CD4-positive, alpha-beta T cell treated with Interferon gamma for 1 hour (primary cell): ENCODE results near the gene ICOS.

Source experiments
- DNase-seq: peaks from one replicate; pipeline ENCODE4 v3.0.0-alpha.2; 2020

The ICOS gene, protein sequence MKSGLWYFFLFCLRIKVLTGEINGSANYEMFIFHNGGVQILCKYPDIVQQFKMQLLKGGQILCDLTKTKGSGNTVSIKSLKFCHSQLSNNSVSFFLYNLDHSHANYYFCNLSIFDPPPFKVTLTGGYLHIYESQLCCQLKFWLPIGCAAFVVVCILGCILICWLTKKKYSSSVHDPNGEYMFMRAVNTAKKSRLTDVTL

DNA sequence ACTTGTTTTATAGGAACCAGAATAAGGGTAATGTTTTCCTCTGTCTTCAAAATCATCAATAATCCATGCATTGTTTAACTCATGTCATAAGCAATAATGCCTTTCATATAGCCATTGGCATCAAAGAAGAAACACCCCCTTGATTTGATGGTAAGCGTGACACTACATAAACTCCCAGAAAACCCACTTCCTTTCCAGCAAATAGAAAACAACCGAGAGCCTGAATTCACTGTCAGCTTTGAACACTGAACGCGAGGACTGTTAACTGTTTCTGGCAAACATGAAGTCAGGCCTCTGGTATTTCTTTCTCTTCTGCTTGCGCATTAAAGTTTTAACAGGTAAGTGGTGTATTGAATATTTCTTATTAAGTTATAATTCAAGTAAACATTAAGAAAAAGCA, at the start of gene ICOS:
TSS of gene ICOS (plus strand) at position 229 of the 400 bp plus-strand sequence. CDS start at position 281, 52 bp downstream.
- no peak for DNase-seq

DNA sequence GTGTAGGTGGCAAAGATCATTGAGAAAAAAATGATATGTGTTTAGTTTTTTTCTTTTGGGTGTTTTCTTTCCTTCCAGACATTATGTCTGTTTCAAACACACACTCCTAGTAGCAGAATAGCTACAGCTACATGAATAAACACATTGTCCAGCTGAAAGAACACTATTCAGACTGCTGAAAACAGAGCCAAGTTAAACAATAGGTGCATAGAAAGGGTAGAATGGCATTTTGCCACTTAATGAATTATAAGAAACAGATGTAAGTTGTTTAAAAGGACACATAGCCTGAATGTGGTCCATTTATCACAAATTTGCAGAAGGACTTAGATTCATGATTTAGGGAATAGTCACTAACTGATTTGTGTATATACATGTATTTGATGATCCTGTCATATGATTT, 48.9 kb upstream of the ICOS start:
- no peak for DNase-seq

DNA sequence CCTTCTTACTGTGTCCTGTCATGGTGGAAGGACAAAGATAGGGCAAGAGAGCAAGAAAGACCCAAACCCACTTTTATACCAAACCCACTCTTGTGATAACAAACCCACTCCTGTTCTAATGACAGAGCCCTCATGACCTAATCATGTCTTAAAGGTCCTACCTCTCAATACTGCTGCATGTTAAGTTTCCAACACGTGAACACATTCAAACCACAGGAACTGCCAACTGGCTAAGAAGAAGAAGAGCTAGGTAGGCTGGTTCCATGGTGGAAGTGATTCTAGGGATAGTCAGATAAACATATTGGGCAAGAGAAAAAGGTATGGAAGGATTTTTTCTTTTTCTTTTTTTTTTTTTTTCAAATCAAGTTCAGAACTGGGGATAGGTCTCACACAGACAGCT, 47.0 kb upstream of the ICOS start:
- DNase-seq, result no peak

DNA sequence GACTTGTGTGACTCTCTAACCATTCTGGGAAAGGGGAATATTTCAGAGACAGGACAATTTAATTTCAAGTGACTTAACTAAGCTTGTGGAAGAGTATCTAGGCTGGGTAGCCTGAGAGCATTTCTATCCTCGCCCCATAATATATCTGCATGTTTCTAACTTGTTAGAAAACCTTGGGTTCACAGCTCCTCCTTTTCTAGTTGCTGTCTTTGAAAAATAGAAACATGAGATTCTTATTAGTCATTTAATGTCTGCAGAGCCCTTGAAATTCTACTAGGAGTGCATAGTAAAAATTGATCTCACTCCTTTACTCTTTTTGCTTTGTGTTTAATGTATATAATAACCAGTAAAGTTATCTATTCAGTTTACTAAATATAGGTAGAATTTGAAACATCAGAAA, 46.6 kb upstream of the ICOS start:
- DNase-seq, result no peak

DNA sequence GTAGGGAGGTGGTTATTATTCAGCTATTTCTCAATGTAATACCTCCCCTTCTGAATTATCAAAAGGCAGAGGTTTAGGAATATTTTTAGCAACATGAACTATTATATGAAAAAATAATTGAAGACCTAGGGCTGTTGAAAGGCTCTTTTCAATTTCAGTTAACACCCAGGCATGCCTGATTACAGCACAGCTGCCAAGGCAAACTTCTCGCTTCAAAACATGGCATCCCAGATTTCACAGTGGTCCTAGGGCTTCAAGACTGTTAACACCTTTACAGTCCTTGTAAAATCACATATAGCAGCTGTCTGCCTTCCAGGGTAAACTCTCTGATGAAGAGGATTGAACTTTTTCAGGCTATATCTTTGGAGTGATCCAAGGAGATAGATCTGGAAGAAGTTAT, 45.8 kb upstream of the ICOS start:
- DNase-seq, result no peak

DNA sequence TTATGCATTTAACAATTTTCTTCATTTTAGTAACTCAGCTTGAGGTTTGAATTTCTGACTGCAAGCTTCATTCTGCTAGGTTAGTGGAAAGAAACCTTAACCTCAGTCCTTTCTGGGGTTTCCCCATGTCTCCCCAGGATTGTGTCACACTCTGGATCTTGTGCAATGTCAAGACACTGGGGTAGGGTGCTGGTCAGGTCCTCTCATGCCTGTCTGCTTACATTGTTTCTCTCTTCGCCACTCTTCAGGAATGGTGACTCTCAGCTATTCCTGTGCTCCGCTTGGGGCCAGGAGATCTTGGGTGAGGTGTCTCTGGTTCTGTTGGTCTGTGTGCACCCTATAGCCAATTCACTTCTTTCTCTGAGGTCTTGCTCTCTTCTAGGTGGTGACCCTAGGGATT, 45.1 kb upstream of the ICOS start:
- peak; percentile 47 for DNase-seq

DNA sequence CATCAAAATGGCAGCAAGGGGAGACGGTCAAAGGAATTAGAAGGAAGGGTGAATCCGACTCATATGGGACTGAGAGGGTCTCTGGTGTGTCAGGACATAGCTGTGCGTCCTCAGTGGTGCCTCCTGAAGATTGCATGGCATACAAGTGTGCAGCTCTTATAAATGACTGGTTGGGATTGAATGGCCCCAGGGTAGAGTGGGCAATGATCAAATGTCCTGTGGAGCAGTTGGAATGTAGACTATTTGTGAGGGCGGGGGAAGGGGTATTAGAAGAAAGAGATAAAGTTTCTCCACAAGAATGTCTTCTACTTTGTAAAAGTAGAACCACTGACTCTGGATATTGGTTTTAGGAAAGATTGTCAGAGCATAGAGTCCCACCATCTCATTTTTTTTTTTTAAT, 44.4 kb upstream of the ICOS start:
- DNase-seq, result no peak

DNA sequence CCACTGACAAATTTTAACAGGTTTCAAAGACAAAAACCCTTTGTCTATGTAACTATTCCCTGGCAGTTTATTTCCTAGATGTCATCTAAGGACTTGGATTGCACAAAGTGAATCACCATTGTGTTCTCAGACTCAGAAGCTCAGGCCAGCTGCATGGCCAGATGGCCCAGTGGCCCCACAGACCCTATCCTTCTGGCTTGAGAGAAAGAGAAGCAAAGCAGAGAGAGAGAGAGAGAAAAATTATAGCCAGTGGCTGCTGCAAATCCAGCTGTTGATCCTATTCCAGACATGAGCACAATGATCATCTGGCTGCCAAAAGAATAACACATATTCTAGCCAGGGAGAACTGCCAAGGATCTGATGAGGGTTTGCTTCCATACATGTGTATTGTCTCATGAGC, 43.2 kb upstream of the ICOS start:
- no peak for DNase-seq

DNA sequence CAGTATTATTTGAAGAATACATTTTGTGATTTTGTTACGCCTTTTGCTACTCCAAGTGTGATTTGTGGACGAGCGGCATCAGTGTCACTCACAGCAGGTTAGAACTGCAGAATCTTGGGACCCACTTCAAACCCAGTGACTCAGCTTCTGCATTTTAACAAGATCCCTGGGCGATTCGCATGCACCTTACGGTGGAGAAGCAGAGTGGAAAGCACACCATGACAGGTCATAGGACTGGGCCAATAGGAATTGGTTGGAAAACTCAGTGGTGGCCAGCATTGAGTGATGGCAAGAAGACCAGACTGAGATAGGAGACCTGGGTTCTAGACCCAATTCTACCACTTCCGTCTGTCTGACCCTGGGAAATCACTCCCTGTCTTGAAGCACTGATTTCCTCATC, 42.7 kb upstream of the ICOS start:
- DNase-seq, result no peak

DNA sequence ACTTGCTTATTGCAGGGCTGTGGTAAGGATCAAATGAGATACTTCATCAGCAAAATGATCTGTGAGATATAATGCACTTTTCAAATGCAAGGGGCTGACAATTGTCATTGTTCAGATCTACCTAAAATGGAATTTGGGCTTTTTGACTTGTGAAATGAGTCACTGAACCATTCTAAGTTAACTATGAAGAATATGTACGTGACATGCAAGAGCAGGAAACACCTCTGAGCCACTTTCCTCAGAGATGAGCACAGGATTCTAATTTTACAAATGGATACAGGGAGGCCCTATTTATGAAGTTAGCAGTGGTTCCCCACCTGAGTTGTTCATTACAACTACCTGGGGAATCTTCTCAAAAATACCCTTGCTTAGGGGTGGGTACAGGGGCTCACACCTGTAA, 42.3 kb upstream of the ICOS start:
- no peak for DNase-seq

DNA sequence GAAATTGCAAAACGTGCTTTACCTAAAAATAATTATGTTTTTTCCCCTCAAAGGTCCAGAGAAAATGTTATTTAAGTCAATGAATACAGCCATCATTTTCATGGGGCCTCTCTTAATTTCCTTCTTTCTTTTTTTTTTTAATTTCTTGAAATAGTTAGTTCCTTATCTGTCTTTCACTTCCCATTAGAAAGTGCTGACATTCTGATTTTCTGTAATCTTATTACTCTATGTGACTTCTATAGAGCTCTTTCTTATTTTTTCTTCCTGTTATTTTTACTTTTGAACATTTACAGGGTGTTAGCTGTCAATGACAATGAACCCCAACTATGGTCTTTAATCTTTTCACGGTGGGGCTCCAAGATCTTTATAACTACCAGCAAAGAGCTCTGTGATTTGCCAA, 39.0 kb upstream of the ICOS start:
- DNase-seq, result no peak

DNA sequence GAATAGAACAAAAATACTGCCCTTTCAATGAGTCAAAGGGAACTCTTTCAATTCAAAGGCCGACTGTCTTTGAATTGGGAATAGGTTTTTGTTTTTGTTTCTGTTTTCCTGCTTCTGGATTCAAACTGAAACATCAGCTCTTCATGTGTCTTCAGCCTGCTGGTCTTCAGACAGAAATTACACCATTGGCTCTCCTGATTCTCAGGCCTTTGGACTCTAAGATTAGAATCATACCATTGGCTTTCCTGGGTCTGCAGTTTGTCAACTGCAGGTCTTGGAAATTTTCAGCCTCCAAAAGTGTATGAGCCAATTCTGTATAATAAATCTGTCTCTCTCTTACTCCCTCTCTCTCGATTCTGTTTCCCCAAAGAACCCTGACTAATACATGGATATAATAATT, 37.9 kb upstream of the ICOS start:
- DNase-seq, result no peak

DNA sequence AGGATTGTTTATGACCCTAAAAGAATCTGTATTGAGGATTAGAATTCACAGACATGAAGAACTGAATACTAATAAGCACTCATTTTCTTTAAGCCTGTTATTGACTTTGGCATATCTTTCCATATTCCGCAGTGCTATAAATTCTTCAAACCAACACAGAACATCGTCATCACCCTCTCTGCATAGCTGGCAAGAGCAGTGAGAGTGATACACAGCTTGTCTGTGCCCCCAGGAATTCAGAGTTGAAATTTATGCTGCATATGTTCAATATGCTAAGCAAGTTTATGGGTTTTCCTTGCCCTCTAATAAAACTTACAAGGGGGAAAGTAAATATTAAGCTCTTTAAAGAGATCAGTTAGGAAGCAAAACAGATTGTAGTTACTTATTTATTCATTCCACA, 36.3 kb upstream of the ICOS start:
- no peak for DNase-seq

DNA sequence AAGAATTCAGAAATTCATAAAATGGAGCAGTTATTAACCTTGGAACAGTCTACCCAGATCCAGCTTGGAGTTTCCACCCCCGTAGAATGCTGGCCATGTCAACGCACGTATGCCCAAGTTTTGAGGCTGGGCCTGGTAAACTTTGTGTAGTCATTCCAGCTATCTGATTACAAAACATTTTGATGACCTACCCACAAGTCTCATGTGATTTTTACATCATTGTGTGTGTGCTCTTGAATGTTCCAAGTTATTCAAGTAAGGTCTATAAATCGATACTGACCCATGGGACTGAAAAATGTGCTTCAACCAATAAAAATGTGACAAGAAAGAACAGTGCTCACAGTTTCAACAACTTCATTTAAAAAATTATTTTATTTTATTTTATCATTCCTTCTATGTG, 32.5 kb upstream of the ICOS start:
- no peak for DNase-seq

DNA sequence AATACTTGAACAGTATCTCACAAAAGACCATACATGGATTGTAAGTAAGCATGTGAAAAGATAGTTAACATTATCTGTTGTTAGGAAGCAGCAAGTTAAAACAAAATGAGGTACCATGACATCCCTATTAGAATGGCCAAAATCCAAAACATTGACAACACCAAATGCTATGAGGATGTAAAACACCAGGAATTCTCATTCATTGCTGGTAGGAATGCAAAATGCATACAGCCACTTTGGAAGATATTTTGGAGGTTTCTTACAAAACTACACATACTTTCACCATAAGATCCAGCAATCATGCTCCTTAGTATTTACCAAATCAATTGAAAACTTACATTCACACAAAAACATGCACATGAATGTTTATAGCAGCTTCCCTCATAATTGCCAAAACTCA, 30.9 kb upstream of the ICOS start:
- no peak for DNase-seq

DNA sequence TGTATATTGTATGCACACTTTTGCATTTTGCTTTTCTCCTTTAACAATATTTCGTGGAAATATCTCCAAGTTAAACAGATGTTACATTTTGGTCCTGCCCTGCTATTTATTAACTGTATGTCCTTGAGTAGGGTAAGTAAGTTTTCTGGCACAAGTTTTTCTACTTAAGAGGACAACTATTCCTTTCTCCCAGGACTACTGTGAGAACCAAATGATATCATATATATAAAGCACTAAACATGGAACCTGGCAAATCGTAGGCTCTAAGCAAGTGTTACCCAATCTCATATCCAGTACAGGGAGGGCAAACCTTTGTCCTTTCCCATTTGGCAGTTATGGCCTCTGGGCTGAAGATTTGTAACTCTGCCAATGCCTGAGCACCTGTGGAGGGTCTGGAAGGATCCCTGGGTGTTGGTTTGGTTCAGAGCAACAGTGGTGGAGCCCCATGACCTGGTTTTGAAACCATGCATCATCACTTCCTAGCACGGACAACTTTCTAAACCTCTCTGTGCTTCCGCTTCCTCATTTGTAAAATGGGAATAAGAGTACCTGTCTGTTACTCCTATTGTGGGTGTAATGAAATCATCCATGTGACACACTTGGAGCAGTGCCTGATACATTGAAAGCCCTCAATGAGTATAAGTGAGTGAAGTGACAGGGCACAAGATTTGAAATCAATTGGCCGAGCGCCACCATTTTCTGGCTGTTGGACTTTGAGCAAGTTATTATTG, 28.3 kb upstream of the ICOS start:
- peak; percentile 20 for DNase-seq

DNA sequence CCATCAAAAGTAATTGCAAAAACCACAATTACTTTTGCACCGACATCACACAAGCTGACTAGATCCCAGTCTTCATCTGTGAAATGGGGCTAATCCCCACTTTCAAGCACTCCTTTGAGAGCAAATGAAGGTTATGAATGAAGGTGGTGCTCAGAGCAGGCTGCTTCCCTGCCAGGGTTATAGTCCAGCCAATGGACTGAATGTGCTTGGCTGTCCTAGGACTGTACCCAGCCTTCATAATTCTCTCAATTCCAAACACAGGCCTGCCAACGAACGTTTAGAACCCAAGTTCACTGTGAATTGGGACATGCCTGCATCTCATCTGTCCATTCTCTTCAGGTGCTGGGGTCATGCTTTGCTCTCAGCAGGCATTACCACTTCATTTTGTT, 27.8 kb upstream of the ICOS start:
- DNase-seq, result no peak

DNA sequence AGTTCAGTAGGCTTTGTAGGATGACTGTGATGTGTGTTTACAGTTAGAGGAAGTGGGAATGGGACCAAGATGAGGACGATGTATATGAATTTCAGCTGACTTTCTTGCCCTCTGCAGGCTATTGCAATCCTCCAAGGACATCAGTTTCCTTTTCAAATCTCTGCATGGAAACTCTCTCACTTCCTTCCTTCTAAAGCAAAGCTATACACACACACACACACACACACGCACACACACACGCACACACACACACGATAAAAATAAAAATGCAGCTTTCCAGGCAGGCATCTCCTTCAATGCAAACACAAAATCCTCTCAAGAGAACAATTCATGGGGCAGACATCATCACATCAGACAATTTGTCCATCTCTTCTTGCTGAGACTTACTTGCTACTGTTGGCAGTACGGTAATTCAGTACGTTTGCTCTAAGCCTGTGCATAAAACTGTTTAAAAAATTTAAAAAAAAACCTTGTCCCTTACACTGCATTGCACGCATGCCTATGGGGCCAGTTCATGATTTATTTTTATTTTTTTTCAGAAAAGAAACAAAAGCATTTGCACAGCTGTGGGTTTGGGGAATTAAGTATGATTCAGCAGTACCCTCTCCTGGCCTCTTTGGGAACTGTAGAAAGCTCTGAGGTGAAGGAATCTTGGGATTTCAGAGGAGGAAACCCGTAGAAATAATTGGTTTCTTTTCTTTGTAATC, 27.1 kb upstream of the ICOS start:
- no peak for DNase-seq

DNA sequence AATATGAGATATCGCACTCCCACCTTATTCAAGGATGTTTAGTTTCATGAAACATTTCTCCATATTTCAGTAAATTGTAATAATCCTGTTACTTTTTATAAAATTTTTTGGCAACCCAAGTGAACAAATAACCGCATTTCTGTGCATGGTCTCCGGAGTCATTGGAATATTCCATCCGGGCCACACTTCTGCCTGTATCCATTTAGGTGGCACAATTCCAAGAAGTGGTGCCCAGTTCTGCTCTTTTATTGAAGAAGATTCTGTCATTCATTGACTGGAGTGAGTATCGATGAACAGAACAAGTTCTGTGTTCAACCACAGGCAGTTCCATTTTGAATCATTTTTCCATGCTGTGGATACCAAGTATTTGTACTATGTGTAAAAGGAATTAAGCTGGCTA, 26.6 kb upstream of the ICOS start:
- DNase-seq, result no peak

DNA sequence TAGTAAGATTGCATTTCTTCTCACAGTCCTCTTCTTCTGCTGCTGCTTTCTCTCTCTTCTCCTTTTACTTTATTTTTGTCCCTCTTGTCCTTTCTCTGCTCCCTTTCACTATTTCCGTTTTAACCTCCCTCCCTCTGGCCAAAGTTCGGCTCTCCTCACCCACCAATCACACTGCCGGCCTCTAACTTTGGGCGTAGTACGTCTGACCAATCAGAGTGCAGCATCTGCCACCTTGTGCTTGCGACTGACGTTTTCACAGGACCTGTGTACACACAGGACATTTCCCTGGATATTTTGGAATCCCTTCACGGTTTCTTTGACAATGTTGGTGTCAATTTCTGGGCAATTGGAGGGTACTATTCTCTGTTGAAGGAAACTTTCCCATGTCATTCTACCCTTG, 22.6 kb upstream of the ICOS start:
- no peak for DNase-seq

DNA sequence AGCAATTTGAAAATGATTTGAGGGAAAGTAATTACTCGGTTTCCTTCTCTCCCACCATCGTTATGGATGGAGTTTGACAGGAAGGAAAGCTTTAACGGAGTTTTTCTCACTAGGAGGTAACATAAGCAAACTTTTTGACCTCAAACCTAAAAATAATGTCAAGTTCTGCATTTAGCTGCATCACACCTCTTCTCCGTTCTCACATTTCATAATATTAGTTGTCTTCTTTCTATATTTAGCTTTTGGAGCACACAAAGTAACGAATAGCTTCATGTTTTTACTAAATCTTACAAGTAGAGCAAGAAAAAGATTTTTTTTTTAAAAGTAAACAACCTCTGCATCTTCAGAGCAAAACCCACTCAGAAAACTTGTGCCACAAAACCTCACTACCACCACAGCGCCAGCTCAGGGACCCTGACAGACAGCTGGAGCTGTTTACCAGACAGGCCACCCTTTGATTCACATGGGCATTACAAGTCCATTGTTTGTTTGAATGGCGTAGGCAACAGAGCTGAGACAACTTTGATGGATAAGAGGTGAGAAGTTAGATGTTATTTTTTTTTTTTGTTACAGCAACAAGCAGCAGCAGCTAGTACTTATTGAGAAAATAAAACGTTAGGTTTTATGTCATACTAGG, 21.9 kb upstream of the ICOS start:
- DNase-seq, result no peak

DNA sequence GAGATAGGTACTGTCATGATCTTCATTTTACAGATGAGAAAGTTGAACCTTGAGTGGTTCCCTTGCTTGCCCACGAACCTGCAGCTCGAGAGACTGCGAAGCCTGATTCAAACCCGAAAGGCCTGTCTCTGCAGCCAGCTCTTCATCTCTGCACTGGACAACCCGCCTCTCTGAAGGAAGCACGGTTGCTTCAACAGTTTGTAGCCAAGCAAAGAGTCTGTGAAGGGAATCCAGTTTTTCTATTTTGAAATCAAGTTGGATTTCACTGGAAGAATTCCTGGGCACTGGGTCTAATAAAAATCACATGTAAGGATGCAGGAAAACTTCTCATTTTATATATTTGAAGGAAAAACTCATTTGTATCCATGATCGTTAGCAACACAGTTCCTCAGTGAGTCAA, 21.3 kb upstream of the ICOS start:
- no peak for DNase-seq

DNA sequence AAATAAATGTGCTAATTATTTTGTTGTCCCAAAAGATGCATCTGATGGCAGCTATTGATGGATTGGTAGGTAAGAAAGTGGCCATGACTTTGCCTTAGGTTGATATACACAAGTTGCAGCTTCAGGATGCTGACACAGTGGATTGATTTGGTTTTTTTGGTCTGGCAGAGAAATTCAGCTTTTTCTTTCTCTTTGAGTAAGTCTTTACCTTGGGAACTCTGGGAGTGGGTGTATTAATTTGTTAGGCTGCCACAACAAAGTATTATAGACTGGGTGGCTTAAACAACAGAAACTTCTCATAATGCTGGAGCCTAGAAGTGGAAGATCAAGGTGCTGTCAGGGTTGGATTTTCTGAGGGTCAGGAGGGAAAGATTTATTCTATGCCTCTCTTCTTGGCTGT, 19.8 kb upstream of the ICOS start:
- no peak for DNase-seq

DNA sequence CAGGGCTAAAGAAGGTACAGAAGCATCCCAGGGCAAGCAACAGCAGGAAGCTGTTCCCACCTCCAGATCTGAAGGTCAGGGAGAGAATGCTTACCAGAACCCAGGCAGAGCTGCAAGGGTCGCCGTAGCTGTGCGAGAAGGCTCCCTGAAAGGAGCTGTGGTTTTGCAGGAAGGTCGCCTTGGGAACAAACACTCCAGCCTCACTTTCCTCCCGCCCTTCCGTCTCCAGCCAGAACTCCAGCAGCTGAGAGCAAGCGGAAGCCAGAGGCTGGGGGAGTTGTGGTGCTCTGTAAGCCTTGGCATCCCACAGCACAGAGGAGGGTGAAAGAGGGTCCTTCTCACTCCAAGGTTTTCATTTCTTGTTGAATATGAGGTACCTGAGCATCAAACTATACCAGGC, 18.3 kb upstream of the ICOS start:
- DNase-seq, result no peak
